Fibroblast of lung (primary cell): ENCODE measurements around the gene GAS7. TPM values are rescaled to one million over a fixed set of nuclear protein-coding genes. Genes with fewer than 3 reads are reported as not detected.

ENCODE experiments used
- DNase-seq, 2 donors: peaks; one replicate each; pipeline versions ENCODE4 v3.0.0 to v3.0.0-alpha.2; 2010; ENCODE audit warnings: low read depth in 2 of 2
- H2AFZ ChIP-seq: 2 replicates; pipeline ENCODE4 v1.5.1; 2012; ENCODE audit warnings: low read length, control low read depth, inconsistent platforms
- H3K27ac ChIP-seq: 2 replicates; pipeline ENCODE4 v1.5.1; 2011; ENCODE audit warnings: low read length, control low read depth; ENCODE audit not compliant: insufficient read depth
- H3K27me3 ChIP-seq: 2 replicates; pipeline ENCODE4 v1.5.1; 2011; ENCODE audit warnings: mild to moderate bottlenecking, low read length; ENCODE audit not compliant: control insufficient read depth, insufficient read depth
- H3K36me3 ChIP-seq: 2 replicates; pipeline ENCODE4 v1.5.1; 2011; ENCODE audit warnings: low read length; ENCODE audit not compliant: control insufficient read depth, insufficient read depth
- H3K4me1 ChIP-seq: 2 replicates; pipeline ENCODE4 v1.5.1; 2011; ENCODE audit warnings: low read length; ENCODE audit not compliant: control insufficient read depth, insufficient read depth; ENCODE audit errors: extremely low read depth
- H3K4me2 ChIP-seq: 2 replicates; pipeline ENCODE4 v1.5.1; 2011; ENCODE audit warnings: low read length, control low read depth; ENCODE audit not compliant: insufficient read depth; ENCODE audit errors: extremely low read depth
- H3K4me3 ChIP-seq, 4 experiments: fragments of 200-600 bp in 1 of 4; sonication (generic) in 1 of 4; replicated peaks in 1 of 4; 2 replicates each; pipeline ENCODE4 v1.5.1; 2011 to 2016; ENCODE audit warnings: low read length in 4 of 4, low read depth in 3 of 4, mild to moderate bottlenecking in 3 of 4, control low read depth in 2 of 4, inconsistent platforms in 1 of 4, mixed read lengths in 1 of 4; ENCODE audit not compliant: insufficient read depth in 1 of 4; ENCODE audit errors: control extremely low read depth in 1 of 4
- H3K79me2 ChIP-seq: 2 replicates; pipeline ENCODE4 v1.5.1; 2012; ENCODE audit warnings: mild to moderate bottlenecking, low read length, inconsistent platforms; ENCODE audit not compliant: control insufficient read depth, insufficient read depth
- H3K9ac ChIP-seq: 2 replicates; pipeline ENCODE4 v1.5.1; 2011; ENCODE audit warnings: mild to moderate bottlenecking, low read length, control low read depth; ENCODE audit not compliant: insufficient read depth
- H3K9me3 ChIP-seq: 2 replicates; pipeline ENCODE4 v1.5.1; 2012; ENCODE audit warnings: low read depth, low read length; ENCODE audit not compliant: control insufficient read depth, insufficient read depth
- H4K20me1 ChIP-seq: 2 replicates; pipeline ENCODE4 v1.5.1; 2011; ENCODE audit warnings: low read length; ENCODE audit not compliant: control insufficient read depth, insufficient read depth; ENCODE audit errors: extremely low read depth
- EZH2 ChIP-seq: IDR thresholded peaks from 2 replicates; pipeline ENCODE4 v1.5.1; 2012; ENCODE audit warnings: low read length, control low read depth, mild to moderate bottlenecking; ENCODE audit errors: missing control alignments
- polyA plus RNA-seq, 2 donors: library from polyadenylated mRNA; depleted of rRNA in 1 of 2; stranded (reverse) in 1 of 2; unstranded in 1 of 2; fragments of >200 nt; gene quantifications; 2 replicates each; pipeline ENCODE4 v1.2.1, GENCODE V29; 2011 to 2012; ENCODE audit warnings: missing spikeins in 1 of 2
- total RNA-seq: library from RNA; depleted of rRNA; stranded (reverse); fragments of >200 nt; gene quantifications from 2 replicates; pipeline ENCODE4 v1.2.1, GENCODE V29; 2014
- TF ChIP-seq, protein P1 (sequence below), 2 donors: IDR thresholded peaks in 1 of 2; conservative IDR thresholded peaks in 1 of 2; 1 replicate in 1 of 2; 2 replicates in 1 of 2; pipeline ENCODE4 v1.5.1; 2011 to 2012; ENCODE audit warnings: low read length in 2 of 2, control low read depth in 1 of 2, inconsistent platforms in 1 of 2, low read depth in 1 of 2, mild to moderate bottlenecking in 1 of 2

GAS7 gene
- total and polyA plus RNA-seq, 2 donors (not counting 1 experiment from before 2014, with no cell fraction given), result 0.58 to 2.6 TPM

- Histone ChIP-seq H3K27me3 (no peaks in the 10 kb centered on the region), H3K4me2 (no peak overlapping the region), H3K79me2 (no peaks in the 10 kb centered on the region), H3K9me3 (no peaks in the 10 kb centered on the region), H4K20me1 (no peaks in the 10 kb centered on the region), H3K9ac (no peak overlapping the region), H3K36me3 (no peaks in the 10 kb centered on the region), H3K4me1 (no peaks in the 10 kb centered on the region), H3K4me3 (no peak overlapping the region), H3K27ac (no peak overlapping the region), H2AFZ (no peak overlapping the region)
- DNase-seq, result peak in 1 of 2 donors; percentile 29
- no peak for TF ChIP-seq EZH2
- TF ChIP-seq, protein P1, sequence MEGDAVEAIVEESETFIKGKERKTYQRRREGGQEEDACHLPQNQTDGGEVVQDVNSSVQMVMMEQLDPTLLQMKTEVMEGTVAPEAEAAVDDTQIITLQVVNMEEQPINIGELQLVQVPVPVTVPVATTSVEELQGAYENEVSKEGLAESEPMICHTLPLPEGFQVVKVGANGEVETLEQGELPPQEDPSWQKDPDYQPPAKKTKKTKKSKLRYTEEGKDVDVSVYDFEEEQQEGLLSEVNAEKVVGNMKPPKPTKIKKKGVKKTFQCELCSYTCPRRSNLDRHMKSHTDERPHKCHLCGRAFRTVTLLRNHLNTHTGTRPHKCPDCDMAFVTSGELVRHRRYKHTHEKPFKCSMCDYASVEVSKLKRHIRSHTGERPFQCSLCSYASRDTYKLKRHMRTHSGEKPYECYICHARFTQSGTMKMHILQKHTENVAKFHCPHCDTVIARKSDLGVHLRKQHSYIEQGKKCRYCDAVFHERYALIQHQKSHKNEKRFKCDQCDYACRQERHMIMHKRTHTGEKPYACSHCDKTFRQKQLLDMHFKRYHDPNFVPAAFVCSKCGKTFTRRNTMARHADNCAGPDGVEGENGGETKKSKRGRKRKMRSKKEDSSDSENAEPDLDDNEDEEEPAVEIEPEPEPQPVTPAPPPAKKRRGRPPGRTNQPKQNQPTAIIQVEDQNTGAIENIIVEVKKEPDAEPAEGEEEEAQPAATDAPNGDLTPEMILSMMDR (conservative IDR thresholded peaks at IDR 0.05 in 1 of 2, IDR thresholded peaks at IDR 0.05 in 1 of 2; ENCODE audit: low read depth in 1 of 2, low read length in 2 of 2), result no peak
Observed at GRCh38 chr17:10151667-10152496, 46.5 kb downstream of the GAS7 start.

GRCh38 chr17:10149573-10150399 lies 48.6 kb downstream of the GAS7 start:
- Histone ChIP-seq H3K9me3 (no peaks in the 10 kb centered on the region), H3K9ac (no peak overlapping the region), H3K4me2 (no peak overlapping the region), H3K27ac (no peak overlapping the region), H4K20me1 (no peaks in the 10 kb centered on the region), H3K4me1 (no peaks in the 10 kb centered on the region), H3K36me3 (no peaks in the 10 kb centered on the region), H3K4me3 (no peak overlapping the region), H3K79me2 (no peaks in the 10 kb centered on the region), H3K27me3 (no peaks in the 10 kb centered on the region), H2AFZ (no peak overlapping the region)
- TF ChIP-seq, protein P1 (conservative IDR thresholded peaks at IDR 0.05 in 1 of 2, IDR thresholded peaks at IDR 0.05 in 1 of 2; ENCODE audit: low read depth in 1 of 2, low read length in 2 of 2), result no peak
- no peak for TF ChIP-seq EZH2
- DNase-seq, result peak; percentile 76 to 93

DNA sequence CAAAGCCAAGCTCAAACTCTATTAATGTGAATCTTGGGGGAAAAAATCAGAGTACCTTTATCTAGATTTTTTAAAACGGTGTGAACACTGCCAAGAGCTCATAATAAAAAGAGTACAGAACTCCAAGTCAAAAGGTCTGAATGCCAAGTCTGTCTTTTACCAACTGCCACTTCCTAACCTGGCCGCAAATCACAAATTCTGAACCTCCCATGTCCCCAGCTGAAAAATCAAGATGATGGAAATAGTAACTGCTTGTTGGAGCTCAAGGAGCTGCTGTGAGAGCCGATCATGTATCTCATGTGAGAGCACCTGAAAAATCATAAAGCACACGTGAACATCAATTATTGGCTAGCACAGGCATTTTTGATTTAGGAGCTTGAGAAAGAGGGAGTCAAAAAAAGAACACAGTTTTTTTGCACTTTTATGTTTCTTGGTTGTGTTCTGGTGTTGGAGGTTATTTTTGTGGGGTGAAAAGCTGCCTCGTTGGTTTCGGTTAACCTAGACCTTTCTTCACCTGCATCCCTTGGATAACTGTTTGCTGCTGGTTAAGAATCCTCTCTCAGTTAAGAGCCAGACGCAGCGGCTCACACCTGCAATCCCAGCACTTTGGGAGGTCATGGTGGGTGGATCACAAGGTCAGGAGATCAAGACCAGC lies 50.5 kb downstream of the GAS7 start:
- Histone ChIP-seq H3K4me1 (no peaks in the 10 kb centered on the region), H3K27ac (no peak overlapping the region), H3K36me3 (no peaks in the 10 kb centered on the region), H3K9me3 (no peaks in the 10 kb centered on the region), H3K4me3 (no peak overlapping the region), H3K9ac (no peak overlapping the region), H3K4me2 (no peak overlapping the region), H2AFZ (no peak overlapping the region), H4K20me1 (no peaks in the 10 kb centered on the region), H3K79me2 (no peaks in the 10 kb centered on the region), H3K27me3 (no peaks in the 10 kb centered on the region)
- no peak for DNase-seq
- TF ChIP-seq EZH2, result no peak
